Endodermal cell (in vitro differentiated cells): Measurements from ENCODE around the gene CES4A. TPM values are rescaled to one million over a fixed set of nuclear protein-coding genes. Genes with fewer than 3 reads are reported as not detected.
A peak's percentile ranks its signal among the peaks of the same experiment; 100 is the strongest.

Source experiments
- DNase-seq: peaks from one replicate; pipeline ENCODE4 v3.0.0-alpha.2; 2017
- H3K27ac ChIP-seq: 2 replicates; pipeline ENCODE4 v1.5.1; 2013; ENCODE audit warnings: mild to moderate bottlenecking, low read depth, low read length, moderate library complexity
- H3K27me3 ChIP-seq: 2 replicates; pipeline ENCODE4 v1.6.1; 2013; ENCODE audit warnings: mild to moderate bottlenecking, low read length, moderate library complexity; ENCODE audit not compliant: insufficient read depth, control insufficient read depth, poor library complexity, severe bottlenecking
- H3K36me3 ChIP-seq: 2 replicates; pipeline ENCODE4 v1.7.0; 2013; ENCODE audit warnings: mild to moderate bottlenecking, low read length, moderate library complexity; ENCODE audit not compliant: control insufficient read depth, insufficient read depth
- H3K4me1 ChIP-seq: one replicate; pipeline ENCODE4 v1.7.0; 2013; ENCODE audit warnings: low read length; ENCODE audit not compliant: control insufficient read depth, insufficient read depth
- H3K4me3 ChIP-seq: 2 replicates; pipeline ENCODE4 v1.5.1; 2013; ENCODE audit warnings: mild to moderate bottlenecking, low read length, moderate library complexity
- H3K9ac ChIP-seq: 2 replicates; pipeline ENCODE4 v1.6.1; 2013; ENCODE audit warnings: mild to moderate bottlenecking, low read length, moderate library complexity; ENCODE audit not compliant: poor library complexity, severe bottlenecking; ENCODE audit errors: extremely low read depth
- H3K9me3 ChIP-seq: 2 replicates; pipeline ENCODE4 v1.6.1; 2013; ENCODE audit warnings: mild to moderate bottlenecking, low read length, moderate library complexity; ENCODE audit not compliant: control insufficient read depth
- H3K27ac Mint-ChIP-seq: 2 replicates; pipeline ENCODE4 v1.8.0; 2020; ENCODE audit warnings: mixed read lengths
- H3K27me3 Mint-ChIP-seq: 2 replicates; pipeline ENCODE4 v1.8.0; 2021; ENCODE audit warnings: mild to moderate bottlenecking, mixed read lengths; ENCODE audit not compliant: insufficient read depth
- H3K36me3 Mint-ChIP-seq: 2 replicates; pipeline ENCODE4 v1.8.0; 2020; ENCODE audit warnings: low read depth, mixed read lengths
- H3K4me1 Mint-ChIP-seq: 2 replicates; pipeline ENCODE4 v1.8.0; 2020; ENCODE audit warnings: mixed read lengths
- H3K4me3 Mint-ChIP-seq: 2 replicates; pipeline ENCODE4 v1.8.0; 2020; ENCODE audit warnings: mild to moderate bottlenecking, moderate library complexity, mixed read lengths
- H3K9me3 Mint-ChIP-seq: 2 replicates; pipeline ENCODE4 v1.8.0; 2020; ENCODE audit warnings: mild to moderate bottlenecking, mixed read lengths
- WGBS, 2 experiments: methylation state at CpG; one replicate each; pipeline versions ENCODE4 v1.1.5 to v1.1.7; 2013; ENCODE audit warnings: missing lambda C conversion rate in 2 of 2, mixed read lengths in 1 of 2; ENCODE audit not compliant: insufficient coverage in 1 of 2, insufficient read length in 1 of 2; 5-methylcytosine and 5-hydroxymethylcytosine counted together
- total RNA-seq, 2 donors: library from RNA; stranded (reverse); fragmentation: NEBNext Ultra II Directional in 1 of 2; extraction: Animal tissue kit (Norgen Biotek cat#: 25700) in 1 of 2; gene quantifications; 2 replicates in 1 of 2; 3 replicates in 1 of 2; pipeline ENCODE4 v1.2.1, GENCODE V29; 2021
- TF ChIP-seq, protein P1 (sequence below): fragments of 200-600 bp; sonication (generic); conservative IDR thresholded peaks from 2 replicates; pipeline ENCODE4 v1.5.0; 2021; ENCODE audit warnings: antibody characterized with exemption, mild to moderate bottlenecking

The CES4A gene
- total RNA-seq, 2 donors from 2014 or later = 3.0 to 3.8 TPM

DNA sequence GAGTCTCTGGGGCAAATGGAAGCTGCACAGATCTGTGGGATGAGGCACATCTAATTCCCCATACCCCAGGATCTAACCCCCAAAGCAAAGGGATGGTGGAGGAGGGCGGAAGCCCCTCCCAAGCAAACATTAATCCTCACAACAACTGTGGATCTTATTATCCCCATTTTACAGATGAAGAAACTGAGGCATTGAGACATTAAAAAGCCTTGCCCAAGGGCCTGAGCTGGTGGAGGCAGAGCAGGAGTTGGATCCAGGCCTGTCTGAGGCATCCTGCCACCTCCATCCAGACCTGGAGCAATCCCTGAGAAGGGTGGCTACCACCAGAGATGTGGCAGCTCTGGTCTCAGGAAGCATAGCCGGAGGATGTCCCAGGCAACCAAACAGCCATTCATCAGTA, 22.9 kb downstream of the CES4A start:
- Mint-ChIP-seq H3K27me3 (peaks cover 51% of the 10 kb centered on the region), H3K4me1 (peaks cover 1% of the 10 kb centered on the region)
- H3K27me3 ChIP-seq = peaks cover 30% of the 10 kb centered on the region

DNA sequence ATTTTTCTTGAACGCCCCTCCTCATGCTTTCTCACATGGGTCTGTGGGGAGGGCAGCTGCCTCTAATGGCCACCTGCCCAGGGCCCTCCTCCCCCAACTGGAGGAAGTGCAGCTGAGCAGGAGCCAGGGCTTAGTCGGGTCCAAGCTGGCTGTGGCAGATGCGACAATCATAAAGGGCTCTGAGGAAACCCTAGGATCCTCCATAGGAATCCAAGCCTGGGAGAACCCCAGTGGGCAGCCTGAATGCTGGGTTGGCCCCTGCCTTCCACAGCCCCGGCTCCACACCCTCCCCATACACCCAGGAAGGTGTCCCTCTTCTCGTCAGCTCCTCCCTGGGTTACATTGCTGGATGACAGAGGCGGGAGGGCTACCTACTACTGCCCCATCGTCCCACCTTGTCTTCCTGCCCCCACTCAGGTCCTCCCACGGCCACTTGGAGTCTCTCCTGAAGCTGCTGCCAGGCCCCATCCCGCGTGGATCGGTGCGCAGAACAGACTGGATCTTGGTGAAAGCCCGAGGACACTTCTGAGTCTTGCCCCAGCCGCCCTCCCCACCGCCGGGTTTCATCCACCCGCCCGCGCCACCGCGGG, 24.9 kb downstream of the CES4A start:
- no peaks in the 10 kb centered on the region for H3K9me3 Mint-ChIP-seq
- no peaks in the 10 kb centered on the region for H3K36me3 Mint-ChIP-seq
- H3K9me3 ChIP-seq = no peaks in the 10 kb centered on the region
- no peaks in the 10 kb centered on the region for H3K36me3 ChIP-seq
- H3K4me3 Mint-ChIP-seq = peak overlapping the region; percentile 43
- no peak overlapping the region for H3K4me3 ChIP-seq
- H3K27ac Mint-ChIP-seq = no peak overlapping the region
- WGBS, 2 experiments = 33 to 34% methylated on average over 9 to 21 of the region's 21 CpGs
- H3K9ac ChIP-seq = no peak overlapping the region
- DNase-seq = peak; percentile 66
- H3K4me1 ChIP-seq = peaks cover 4% of the 10 kb centered on the region
- TF ChIP-seq, protein P1, sequence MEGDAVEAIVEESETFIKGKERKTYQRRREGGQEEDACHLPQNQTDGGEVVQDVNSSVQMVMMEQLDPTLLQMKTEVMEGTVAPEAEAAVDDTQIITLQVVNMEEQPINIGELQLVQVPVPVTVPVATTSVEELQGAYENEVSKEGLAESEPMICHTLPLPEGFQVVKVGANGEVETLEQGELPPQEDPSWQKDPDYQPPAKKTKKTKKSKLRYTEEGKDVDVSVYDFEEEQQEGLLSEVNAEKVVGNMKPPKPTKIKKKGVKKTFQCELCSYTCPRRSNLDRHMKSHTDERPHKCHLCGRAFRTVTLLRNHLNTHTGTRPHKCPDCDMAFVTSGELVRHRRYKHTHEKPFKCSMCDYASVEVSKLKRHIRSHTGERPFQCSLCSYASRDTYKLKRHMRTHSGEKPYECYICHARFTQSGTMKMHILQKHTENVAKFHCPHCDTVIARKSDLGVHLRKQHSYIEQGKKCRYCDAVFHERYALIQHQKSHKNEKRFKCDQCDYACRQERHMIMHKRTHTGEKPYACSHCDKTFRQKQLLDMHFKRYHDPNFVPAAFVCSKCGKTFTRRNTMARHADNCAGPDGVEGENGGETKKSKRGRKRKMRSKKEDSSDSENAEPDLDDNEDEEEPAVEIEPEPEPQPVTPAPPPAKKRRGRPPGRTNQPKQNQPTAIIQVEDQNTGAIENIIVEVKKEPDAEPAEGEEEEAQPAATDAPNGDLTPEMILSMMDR = no peak
- H3K27me3 ChIP-seq = peaks cover 30% of the 10 kb centered on the region
- no peak overlapping the region for H3K27ac ChIP-seq
- H3K27me3 Mint-ChIP-seq = peaks cover 51% of the 10 kb centered on the region
- H3K4me1 Mint-ChIP-seq = peaks cover 1% of the 10 kb centered on the region

More for the DNA sequence above, 22.9 kb downstream of the CES4A start:
- no peak for DNase-seq
- H3K4me3 Mint-ChIP-seq = no peak overlapping the region
- Histone ChIP-seq H3K36me3 (no peaks in the 10 kb centered on the region), H3K27ac (no peak overlapping the region), H3K4me3 (no peak overlapping the region), H3K4me1 (peaks cover 4% of the 10 kb centered on the region), H3K9ac (no peak overlapping the region), H3K9me3 (no peaks in the 10 kb centered on the region)
- H3K9me3 Mint-ChIP-seq = no peaks in the 10 kb centered on the region
- no peak overlapping the region for H3K27ac Mint-ChIP-seq
- H3K36me3 Mint-ChIP-seq = no peaks in the 10 kb centered on the region
- TF ChIP-seq, protein P1 = no peak
- WGBS, 2 experiments = 79 to 83% methylated on average over 2 of the region's 2 CpGs

DNA sequence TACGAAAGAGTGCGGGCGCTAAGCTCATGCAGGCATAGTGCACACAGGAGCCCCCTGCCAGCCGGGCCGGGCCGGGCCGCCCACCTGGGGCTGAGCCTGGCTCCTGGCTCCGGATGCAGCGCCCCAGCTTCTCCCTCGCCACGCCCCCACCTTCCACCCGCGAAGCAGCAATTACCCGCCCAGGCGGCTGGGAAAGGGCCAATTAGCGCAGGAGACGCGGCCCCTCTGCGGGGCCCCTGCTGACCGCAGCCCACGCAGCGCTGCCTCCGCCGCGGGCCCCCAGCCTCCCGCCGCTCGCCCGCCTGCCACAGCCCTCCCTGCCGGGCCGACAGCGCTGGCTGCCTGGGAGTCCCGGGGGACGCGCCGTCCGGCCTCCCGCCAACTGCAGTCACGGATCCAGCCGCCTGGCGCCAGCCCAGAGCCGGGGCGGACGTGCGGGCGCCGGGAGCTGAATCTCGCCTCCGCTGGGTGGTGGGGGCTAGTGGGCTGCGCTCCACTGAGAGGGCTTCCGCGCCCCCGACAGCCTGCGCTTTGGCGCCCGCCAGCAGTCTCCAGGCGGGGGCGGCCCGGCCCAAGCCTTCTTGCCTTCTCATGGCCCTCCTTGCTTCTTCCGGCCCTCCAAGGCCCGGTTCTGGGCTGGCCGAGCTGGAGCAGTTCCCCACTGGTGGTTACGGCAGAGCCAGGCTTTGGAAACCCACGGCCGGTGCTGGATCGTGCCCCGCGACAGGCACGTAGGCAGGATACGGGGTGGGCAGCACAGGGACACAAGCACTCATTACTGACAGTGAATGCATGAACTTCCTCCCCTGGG, 25.6 kb downstream of the CES4A start:
- peaks cover 49% of the 10 kb centered on the region for H3K27me3 Mint-ChIP-seq
- H3K27ac Mint-ChIP-seq = no peak overlapping the region
- 10 to 13% methylated on average over 25 to 70 of the region's 70 CpGs for WGBS, 2 experiments
- Histone ChIP-seq H3K9me3 (no peaks in the 10 kb centered on the region), H3K27ac (no peak overlapping the region), H3K4me3 (peak overlapping the region; percentile 66), H3K4me1 (peaks cover 4% of the 10 kb centered on the region), H3K9ac (no peak overlapping the region), H3K36me3 (no peaks in the 10 kb centered on the region), H3K27me3 (peaks cover 30% of the 10 kb centered on the region)
- TF ChIP-seq, protein P1 = peak; percentile 54
- H3K36me3 Mint-ChIP-seq = no peaks in the 10 kb centered on the region
- peak overlapping the region; percentile 52 for H3K4me3 Mint-ChIP-seq
- peak; percentile 85 for DNase-seq
- peaks cover 1% of the 10 kb centered on the region for H3K4me1 Mint-ChIP-seq
- H3K9me3 Mint-ChIP-seq = no peaks in the 10 kb centered on the region
